ENCODE measurements around the gene ELL.

Gene ELL

GRCh38 chr19:18450931-18451836 lies 70.7 kb downstream of the ELL start:
- no peak overlapping the region for H3K27ac ChIP-seq

GRCh38 chr19:18450021-18450930 lies 71.6 kb downstream of the ELL start:
- TF ChIP-seq ZFX (IDR thresholded peaks at IDR 0.05; ENCODE audit: borderline replicate concordance) (no peak), CTCF (IDR thresholded peaks at IDR 0.05) (no peak)

More at GRCh38 chr19:18450931-18451836, 70.7 kb downstream of the ELL start:
- TF ChIP-seq CTCF (IDR thresholded peaks at IDR 0.05) (peak; percentile 97), ZFX (IDR thresholded peaks at IDR 0.05; ENCODE audit: borderline replicate concordance) (no peak)

GRCh38 chr19:18449552-18449951 lies 72.3 kb downstream of the ELL start:
- TF ChIP-seq CTCF (IDR thresholded peaks at IDR 0.05) (no peak), ZFX (IDR thresholded peaks at IDR 0.05; ENCODE audit: borderline replicate concordance) (no peak)
- no peak overlapping the region for H3K27ac ChIP-seq

More at GRCh38 chr19:18450021-18450930, 71.6 kb downstream of the ELL start:
- H3K27ac ChIP-seq: no peak overlapping the region

- no peak for TF ChIP-seq ZFX (IDR thresholded peaks at IDR 0.05; ENCODE audit: borderline replicate concordance)
- TF ChIP-seq CTCF (IDR thresholded peaks at IDR 0.05): no peak
Observed at GRCh38 chr19:18446811-18447359, 75.0 kb downstream of the ELL start.

GRCh38 chr19:18446145-18446810 lies 75.6 kb downstream of the ELL start:
- TF ChIP-seq ZFX (IDR thresholded peaks at IDR 0.05; ENCODE audit: borderline replicate concordance) (no peak), CTCF (IDR thresholded peaks at IDR 0.05) (no peak)
- no peak overlapping the region for H3K27ac ChIP-seq

More at GRCh38 chr19:18446811-18447359, 75.0 kb downstream of the ELL start:
- H3K27ac ChIP-seq: no peak overlapping the region

GRCh38 chr19:18445262-18445948 lies 76.5 kb downstream of the ELL start:
- TF ChIP-seq ZFX (IDR thresholded peaks at IDR 0.05; ENCODE audit: borderline replicate concordance) (no peak), CTCF (IDR thresholded peaks at IDR 0.05) (no peak)

More at GRCh38 chr19:18445262-18445948, 76.5 kb downstream of the ELL start:
- H3K27ac ChIP-seq: no peak overlapping the region
